Fibroblast of the conjunctiva (primary cell): ENCODE measurements around the gene PRRG2.

Experiments
- DNase-seq: peaks from one replicate; pipeline ENCODE4 v3.0.0-alpha.2; 2010; ENCODE audit warnings: low read depth

The PRRG2 gene

GRCh38 chr19:49557641-49558325 lies 23.3 kb upstream of the PRRG2 start:
- no peak for DNase-seq

DNA sequence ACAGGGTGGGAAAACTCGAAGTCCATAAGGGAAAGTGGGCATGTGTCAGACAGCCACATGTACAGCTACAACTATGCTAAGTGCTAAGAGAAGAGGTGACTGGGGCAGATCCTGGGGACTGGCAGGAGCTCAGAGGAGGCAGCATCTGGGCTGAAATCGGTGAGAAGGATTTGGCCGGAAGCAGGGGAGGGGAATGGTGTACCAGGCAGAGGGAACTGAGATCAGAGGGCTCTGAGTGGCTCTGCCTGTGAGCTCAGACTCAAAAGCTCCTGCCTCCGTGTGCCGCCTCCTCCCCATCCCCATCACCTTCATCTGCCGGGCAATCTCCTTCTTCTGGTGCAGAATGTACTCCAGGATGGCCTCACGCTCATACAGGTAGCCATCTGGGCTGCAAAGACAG lies 22.5 kb upstream of the PRRG2 start:
- no peak for DNase-seq

DNA sequence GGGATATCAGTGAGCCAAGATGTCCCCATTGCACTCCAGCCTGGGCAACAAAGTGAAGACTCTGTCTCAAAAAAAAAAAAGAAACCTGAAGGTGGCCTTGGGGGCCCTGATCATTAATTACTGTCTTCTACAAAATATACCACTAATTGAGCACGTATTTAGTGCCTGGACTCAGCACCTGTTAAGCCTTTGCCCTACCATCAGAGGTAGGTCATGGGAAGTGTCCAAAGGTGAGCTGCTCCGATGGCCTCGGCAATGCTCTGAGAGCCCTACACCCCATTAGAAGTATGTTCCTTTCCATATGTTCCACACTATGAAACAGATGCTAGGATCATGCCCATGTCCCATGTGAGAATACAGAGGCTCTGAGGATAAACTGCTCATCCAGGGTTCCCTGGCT lies 21.7 kb upstream of the PRRG2 start:
- no peak for DNase-seq

DNA sequence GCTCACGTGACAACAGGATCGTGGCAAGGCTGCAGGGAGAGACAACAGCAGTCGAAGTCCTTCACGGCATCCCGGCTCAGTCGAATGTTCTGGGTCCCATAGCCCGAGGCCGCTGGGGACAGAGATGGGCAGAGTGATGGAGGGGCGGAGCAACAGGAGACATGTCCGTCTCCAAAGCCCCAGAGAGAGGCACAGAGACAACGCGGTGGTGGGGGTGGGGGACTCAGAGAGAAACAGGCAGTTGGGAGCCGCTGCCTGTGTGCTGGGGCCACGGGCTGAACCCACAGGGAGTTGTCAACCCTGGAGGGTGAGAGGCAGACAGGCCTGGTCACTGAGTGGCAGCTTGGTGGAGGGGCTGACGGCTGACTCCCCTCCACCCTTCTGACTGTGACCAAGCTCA lies 21.2 kb upstream of the PRRG2 start:
- DNase-seq: no peak

GRCh38 chr19:49560358-49560900 lies 20.7 kb upstream of the PRRG2 start:
- DNase-seq: no peak

GRCh38 chr19:49564616-49565045 lies 16.5 kb upstream of the PRRG2 start:
- DNase-seq: no peak

DNA sequence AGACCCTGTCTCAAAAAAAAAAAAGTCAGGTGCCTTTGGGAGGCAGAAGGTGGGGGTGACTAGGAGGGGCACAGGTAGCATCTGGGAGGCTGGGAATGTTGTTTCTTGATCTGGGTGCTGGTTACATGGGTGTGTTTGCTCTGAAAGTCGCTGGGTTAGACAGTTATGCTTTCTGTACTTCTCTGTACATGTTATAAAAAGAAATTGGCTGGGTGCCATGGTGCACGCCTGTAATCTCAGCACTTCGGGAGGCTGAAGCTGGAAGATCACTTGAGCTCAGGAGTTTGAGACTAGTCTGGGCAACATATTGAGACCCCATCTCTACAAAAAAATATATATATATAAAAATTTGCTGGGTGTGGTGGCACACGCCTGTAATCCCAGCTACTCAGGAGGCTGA lies 15.9 kb upstream of the PRRG2 start:
- DNase-seq: peak; percentile 13

- no peak for DNase-seq
Measured at GRCh38 chr19:49566302-49566701, 14.8 kb upstream of the PRRG2 start.

GRCh38 chr19:49567861-49568441 lies 13.2 kb upstream of the PRRG2 start:
- DNase-seq: peak; percentile 53

- DNase-seq: peak; percentile 83
Measured at GRCh38 chr19:49570138-49570856, 10.8 kb upstream of the PRRG2 start.

GRCh38 chr19:49570997-49571676 lies 10.0 kb upstream of the PRRG2 start:
- no peak for DNase-seq

DNA sequence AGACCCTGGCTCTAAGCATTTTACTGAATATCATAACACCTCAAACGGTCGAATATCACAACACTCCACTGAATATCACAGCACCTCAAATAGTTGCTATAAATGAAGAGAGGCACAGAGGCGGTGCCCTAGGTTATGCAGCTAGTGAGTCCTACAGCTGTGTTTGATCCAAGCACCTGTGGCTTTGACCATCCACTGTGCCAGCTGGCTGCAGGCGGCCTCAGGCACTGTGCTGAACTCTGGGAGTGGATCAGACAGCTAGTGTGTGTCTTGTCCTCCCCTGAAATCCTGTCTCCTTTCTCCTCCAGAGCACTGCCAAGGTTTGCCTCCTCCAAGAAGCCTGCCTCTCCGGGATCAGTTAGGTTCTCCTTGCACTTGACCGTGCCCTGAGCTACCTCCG lies 8.1 kb upstream of the PRRG2 start:
- DNase-seq: no peak

DNA sequence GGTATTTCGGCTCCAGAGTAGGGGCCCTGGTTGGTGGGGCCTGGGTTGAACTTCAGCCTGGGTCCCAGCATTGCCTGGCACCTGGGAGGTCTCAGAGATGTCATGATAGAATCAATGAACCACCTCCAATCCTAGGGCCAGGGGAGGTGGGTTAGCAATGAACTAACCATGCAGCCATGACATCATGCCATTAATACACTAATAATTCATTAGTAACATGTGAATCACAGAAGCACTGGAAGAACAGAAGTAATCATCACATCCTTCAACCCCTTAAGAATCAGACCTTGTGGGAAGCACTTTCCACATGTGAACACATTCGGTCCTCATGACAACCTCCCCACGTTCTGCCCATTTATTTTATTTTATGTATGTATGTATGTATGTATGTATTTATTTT lies 7.7 kb upstream of the PRRG2 start:
- DNase-seq: no peak

DNA sequence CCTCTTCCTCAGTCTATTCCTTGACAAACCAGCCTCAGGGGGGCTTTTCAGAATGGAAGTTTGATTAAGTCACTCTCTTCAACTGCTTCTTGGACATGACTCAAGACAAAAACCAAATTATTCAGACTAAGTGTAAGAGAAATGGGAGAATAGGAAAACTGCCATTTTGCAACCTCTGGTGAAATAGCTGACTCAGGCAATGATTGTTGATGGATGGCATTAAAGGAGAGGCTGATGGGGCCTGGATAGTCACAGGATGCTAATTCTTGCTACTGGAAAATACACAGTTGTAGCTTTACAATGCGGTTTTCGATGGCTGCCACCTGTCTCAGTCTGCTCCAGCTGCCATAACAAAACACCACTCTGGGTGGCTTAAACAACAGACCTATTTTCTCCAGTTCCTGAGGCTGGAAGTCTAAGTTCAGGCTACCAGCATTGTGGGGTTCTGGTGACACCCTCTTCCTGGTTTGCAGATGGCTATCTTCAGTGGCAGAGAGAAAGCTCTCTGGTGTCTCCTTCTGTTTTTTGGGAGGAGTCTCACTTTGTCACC lies 6.8 kb upstream of the PRRG2 start:
- no peak for DNase-seq

DNA sequence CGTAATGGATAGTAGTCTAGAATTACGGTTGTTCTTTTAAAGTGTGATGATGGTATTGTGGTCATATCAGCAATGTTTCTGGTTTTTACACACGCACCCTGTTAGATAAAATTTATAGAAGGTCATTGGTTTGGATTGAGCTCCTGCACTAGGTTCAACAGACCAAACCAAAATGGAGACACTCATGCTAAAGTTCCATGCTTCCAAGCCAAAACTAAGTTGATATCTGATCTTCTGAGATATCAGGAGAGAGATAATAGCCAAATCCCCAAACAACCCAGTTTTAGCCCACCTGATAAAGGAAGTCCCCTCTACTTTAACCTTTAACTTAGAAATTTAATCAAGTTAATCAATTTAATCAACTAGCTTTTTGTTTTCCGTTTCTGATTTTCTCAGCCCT lies 1.9 kb upstream of the PRRG2 start:
- no peak for DNase-seq

GRCh38 chr19:49579947-49580263 lies 1.2 kb upstream of the PRRG2 start:
- DNase-seq: no peak

- peak; percentile 92 for DNase-seq
Measured at GRCh38 chr19:49580264-49581006, 681 bp upstream of the PRRG2 start, which contains the start of gene NOSIP. TSS of gene NOSIP (minus strand) at chr19:49580556. CDS start at chr19:49560691, 19,865 bp downstream.

- no peak for DNase-seq
Measured at GRCh38 chr19:49583239-49583638, 2.1 kb downstream of the PRRG2 start.

DNA sequence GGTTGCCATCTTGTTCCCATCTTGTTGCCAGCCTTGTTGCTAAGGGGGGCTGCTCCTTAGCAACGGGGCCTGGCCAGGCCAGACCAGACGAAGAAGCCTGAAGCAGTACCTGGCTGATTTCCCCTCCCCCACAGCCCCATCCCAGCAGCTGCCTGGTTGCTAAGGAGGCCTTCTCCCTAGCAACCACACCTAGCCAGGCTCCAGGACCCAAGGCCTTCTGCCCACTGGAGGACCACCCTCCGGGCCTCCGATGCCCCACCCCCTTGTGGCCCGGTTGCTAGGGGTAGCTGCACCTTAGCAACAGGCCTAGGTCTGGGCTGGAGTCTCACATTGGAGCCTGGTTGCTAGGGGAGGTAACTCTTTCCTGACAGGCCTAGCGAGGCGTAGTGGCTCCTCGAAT lies 3.9 kb downstream of the PRRG2 start:
- DNase-seq: no peak

DNA sequence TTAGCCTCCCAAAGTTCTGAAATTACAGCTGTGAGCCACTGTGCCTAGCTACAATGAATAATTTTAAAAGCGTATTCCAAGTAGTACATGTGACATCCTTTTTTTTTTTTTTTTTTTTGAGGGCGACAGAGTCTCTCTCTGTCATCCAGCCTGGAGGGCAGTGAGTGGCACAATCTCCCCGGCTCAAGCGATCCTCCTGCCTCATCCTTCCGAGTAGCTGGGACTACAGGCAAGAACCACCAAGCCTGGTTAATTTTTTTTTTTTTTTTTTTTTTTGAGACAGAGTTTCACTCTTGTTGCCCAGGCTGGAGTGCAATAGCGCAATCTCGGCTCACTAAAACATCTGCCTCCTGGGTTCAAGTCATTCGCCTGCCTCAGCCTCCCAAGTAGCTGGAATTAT lies 6.1 kb downstream of the PRRG2 start:
- DNase-seq: no peak

GRCh38 chr19:49588365-49589122 lies 7.4 kb downstream of the PRRG2 start:
- no peak for DNase-seq
